ENCODE data around the gene OVCA2. TPM values are rescaled to one million over a fixed set of nuclear protein-coding genes. Genes with fewer than 3 reads are reported as not detected.

OVCA2 gene
- total and polyA plus RNA-seq, 4 donors: 16.1 to 30.6 (median 23.7) TPM

GRCh38 chr17:2047590-2047989 lies 5.8 kb downstream of the OVCA2 start:
- 89% methylated on average over 6 of the region's 6 CpGs for WGBS
- H3K27ac ChIP-seq (ENCODE audit: low read depth in 1 of 2, low read length in 2 of 2): no peak overlapping the region
- TF ChIP-seq CTCF (IDR thresholded peaks at IDR 0.05; ENCODE audit: low read depth, low read length, missing input control) (no peak), FOXA1 (IDR thresholded peaks at IDR 0.05) (no peak), MAX (IDR thresholded peaks at IDR 0.05) (no peak), REST (IDR thresholded peaks at IDR 0.05) (no peak), SP1 (IDR thresholded peaks at IDR 0.05) (no peak), HNF4A (conservative IDR thresholded peaks at IDR 0.05) (no peak), ATF3 (IDR thresholded peaks at IDR 0.05) (no peak), JUND (IDR thresholded peaks at IDR 0.05) (no peak), EGR1 (IDR thresholded peaks at IDR 0.05; ENCODE audit: low read depth in 2 of 2) (no peak), HNF4G (IDR thresholded peaks at IDR 0.05) (no peak), GABPA (IDR thresholded peaks at IDR 0.05 in 1 of 2, conservative IDR thresholded peaks at IDR 0.05 in 1 of 2) (no peak), TAF1 (conservative IDR thresholded peaks at IDR 0.05) (no peak), FOXA2 (IDR thresholded peaks at IDR 0.05) (no peak), RXRA (IDR thresholded peaks at IDR 0.05) (no peak), NR2F2 (IDR thresholded peaks at IDR 0.05) (no peak), ZBTB33 (IDR thresholded peaks at IDR 0.05) (no peak), RAD21 (IDR thresholded peaks at IDR 0.05) (no peak)
- H3K27me3 ChIP-seq (ENCODE audit: control insufficient read depth in 4 of 4, insufficient read depth in 4 of 4, low read length in 3 of 4): peaks cover 0 to 2% (median 0%) of the 10 kb centered on the region in 4 donors
- H3K36me3 ChIP-seq (ENCODE audit: control insufficient read depth in 4 of 4, insufficient read depth in 3 of 4, low read depth in 1 of 4, low read length in 3 of 4): peaks cover 0 to 4% (median 0%) of the 10 kb centered on the region in 4 donors
- no peak overlapping the region for H3K9ac ChIP-seq (ENCODE audit: low read depth in 1 of 2, low read length in 2 of 2)
- H3K9me3 ChIP-seq (ENCODE audit: control insufficient read depth in 4 of 4, low read length in 3 of 4): no peaks in the 10 kb centered on the region
- H3K4me1 ChIP-seq (ENCODE audit: control insufficient read depth in 4 of 4, insufficient read depth in 4 of 4, low read length in 3 of 4): peaks cover 6 to 17% (median 11%) of the 10 kb centered on the region in 4 donors
- H3K4me3 ChIP-seq (ENCODE audit: low read depth in 1 of 3, low read length in 3 of 3): no peak overlapping the region
- no peak for DNase-seq (ENCODE audit: low spot score)

Data from liver (tissue), 9 donors.